Measurements from ENCODE around the gene RNPEP.

RNPEP gene

GRCh38 chr1:202010180-202011015 is 27.9 kb downstream of the RNPEP start, which contains the start of gene ELF3:
Gene ELF3 (plus strand): TSS chr1:202010587. CDS start chr1:202011137, 550 bp downstream.
- peak; percentile 50 for DNase-seq (ENCODE audit: low spot score)

- DNase-seq (ENCODE audit: low spot score), result no peak
These were observed 29.5 kb downstream of the RNPEP start for GRCh38 chr1:202011994-202012393.

- DNase-seq (ENCODE audit: low spot score), result no peak
These were observed 30.4 kb downstream of the RNPEP start for GRCh38 chr1:202012544-202013478.

GRCh38 chr1:202013603-202014002 is 31.2 kb downstream of the RNPEP start:
- DNase-seq (ENCODE audit: low spot score), result no peak

- no peak for DNase-seq (ENCODE audit: low spot score)
These were observed 31.6 kb downstream of the RNPEP start for GRCh38 chr1:202014060-202014459.

- DNase-seq (ENCODE audit: low spot score), result no peak
These were observed 32.6 kb downstream of the RNPEP start for GRCh38 chr1:202014915-202015661.

- DNase-seq (ENCODE audit: low spot score), result peak; percentile 17
These were observed 33.2 kb downstream of the RNPEP start for GRCh38 chr1:202015662-202015937.

GRCh38 chr1:202016022-202016810 is 33.8 kb downstream of the RNPEP start:
- DNase-seq (ENCODE audit: low spot score), result peak; percentile 8

GRCh38 chr1:202016811-202017748 is 34.6 kb downstream of the RNPEP start:
- no peak for DNase-seq (ENCODE audit: low spot score)

GRCh38 chr1:202017749-202018467 is 35.5 kb downstream of the RNPEP start:
- DNase-seq (ENCODE audit: low spot score), result no peak

- no peak for DNase-seq (ENCODE audit: low spot score)
These were observed 36.2 kb downstream of the RNPEP start for GRCh38 chr1:202018468-202019234.

GRCh38 chr1:202019235-202019558 is 36.7 kb downstream of the RNPEP start:
- DNase-seq (ENCODE audit: low spot score), result peak; percentile 21

GRCh38 chr1:202023001-202023433 is 40.6 kb downstream of the RNPEP start:
- no peak for DNase-seq (ENCODE audit: low spot score)

- peak; percentile 7 for DNase-seq (ENCODE audit: low spot score)
These were observed 46.8 kb downstream of the RNPEP start for GRCh38 chr1:202029171-202029665.

GRCh38 chr1:202029727-202030126 is 47.3 kb downstream of the RNPEP start:
- peak; percentile 17 for DNase-seq (ENCODE audit: low spot score)

GRCh38 chr1:202031796-202032195 is 49.3 kb downstream of the RNPEP start:
- DNase-seq (ENCODE audit: low spot score), result no peak

GRCh38 chr1:202034149-202034682 is 51.8 kb downstream of the RNPEP start:
- no peak for DNase-seq (ENCODE audit: low spot score)

GRCh38 chr1:202034683-202035462 is 52.4 kb downstream of the RNPEP start:
- peak; percentile 95 for DNase-seq (ENCODE audit: low spot score)

All from D341Med (cell line).